Omental fat pad (tissue), 4 donors: ENCODE data around the gene PTPRO. TPM values are rescaled to one million over a fixed set of nuclear protein-coding genes. Genes with fewer than 3 reads are reported as not detected.

Experiments used
- ATAC-seq: fragments of 150-250 bp; one replicate; pipeline ENCODE4 v1.9.1; 2016; ENCODE audit warnings: mild to moderate bottlenecking, moderate library complexity; ENCODE audit not compliant: low FRiP score
- DNase-seq: peaks from one replicate; pipeline ENCODE4 v3.0.0-alpha.2; 2019; ENCODE audit warnings: low spot score
- total RNA-seq, 4 donors: library from RNA; depleted of rRNA; stranded (reverse); fragments of >200 nt; gene quantifications; one replicate each; pipeline ENCODE4 v1.1.0, GENCODE V29; 2016
- TF ChIP-seq, protein P1 (sequence below), 3 donors: fragments of 450-650 bp; IDR thresholded peaks; one replicate each; pipeline ENCODE4 v1.5.1; 2016 to 2017; ENCODE audit warnings: antibody characterized with exemption in 3 of 3, mild to moderate bottlenecking in 3 of 3, moderate library complexity in 2 of 3

Gene PTPRO
- total RNA-seq, 4 donors from 2014 or later = 2.1 to 12.5 (median 5.7) TPM

DNA sequence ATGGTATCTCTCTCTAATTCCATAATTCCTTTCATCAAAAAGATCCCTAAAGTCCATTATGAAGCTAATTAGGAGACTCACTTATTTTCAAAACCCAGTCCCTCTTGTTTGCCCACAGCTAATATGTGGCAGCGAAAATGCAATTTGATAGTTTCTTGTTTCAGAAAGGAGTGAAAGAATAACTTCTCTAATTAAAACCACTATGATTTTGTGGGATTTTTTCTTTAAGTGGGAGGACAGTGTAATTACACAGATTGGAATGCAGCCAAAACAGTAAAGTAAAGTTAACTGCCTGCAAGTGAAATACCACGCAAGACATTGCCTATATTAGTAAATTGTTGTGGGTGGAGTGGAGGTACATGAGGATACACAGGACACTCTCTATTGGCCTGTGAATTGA lies 50.0 kb downstream of the PTPRO start:
- ATAC-seq (no peak), DNase-seq (no peak)
- TF ChIP-seq, protein P1, sequence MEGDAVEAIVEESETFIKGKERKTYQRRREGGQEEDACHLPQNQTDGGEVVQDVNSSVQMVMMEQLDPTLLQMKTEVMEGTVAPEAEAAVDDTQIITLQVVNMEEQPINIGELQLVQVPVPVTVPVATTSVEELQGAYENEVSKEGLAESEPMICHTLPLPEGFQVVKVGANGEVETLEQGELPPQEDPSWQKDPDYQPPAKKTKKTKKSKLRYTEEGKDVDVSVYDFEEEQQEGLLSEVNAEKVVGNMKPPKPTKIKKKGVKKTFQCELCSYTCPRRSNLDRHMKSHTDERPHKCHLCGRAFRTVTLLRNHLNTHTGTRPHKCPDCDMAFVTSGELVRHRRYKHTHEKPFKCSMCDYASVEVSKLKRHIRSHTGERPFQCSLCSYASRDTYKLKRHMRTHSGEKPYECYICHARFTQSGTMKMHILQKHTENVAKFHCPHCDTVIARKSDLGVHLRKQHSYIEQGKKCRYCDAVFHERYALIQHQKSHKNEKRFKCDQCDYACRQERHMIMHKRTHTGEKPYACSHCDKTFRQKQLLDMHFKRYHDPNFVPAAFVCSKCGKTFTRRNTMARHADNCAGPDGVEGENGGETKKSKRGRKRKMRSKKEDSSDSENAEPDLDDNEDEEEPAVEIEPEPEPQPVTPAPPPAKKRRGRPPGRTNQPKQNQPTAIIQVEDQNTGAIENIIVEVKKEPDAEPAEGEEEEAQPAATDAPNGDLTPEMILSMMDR (IDR thresholded peaks at IDR 0.05) = no peak

DNA sequence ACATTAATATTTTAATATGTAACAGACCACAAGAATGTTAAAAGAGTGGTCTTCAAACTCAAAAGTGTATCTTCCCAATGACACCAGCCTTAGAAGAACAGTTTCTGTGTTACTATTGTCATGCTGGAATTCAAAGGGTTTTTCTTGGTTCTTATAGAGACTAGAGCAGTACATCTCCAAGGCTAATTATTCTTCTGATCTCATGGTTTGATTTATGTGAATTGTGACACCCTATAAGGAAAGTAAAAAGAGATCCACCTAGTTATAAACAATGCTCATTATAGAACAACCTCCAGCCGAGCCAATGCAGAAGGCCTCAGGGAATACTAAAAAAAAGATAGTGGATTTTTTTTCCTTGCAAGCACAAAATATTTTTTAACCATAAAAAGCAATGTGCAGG lies 65.5 kb downstream of the PTPRO start:
- TF ChIP-seq, protein P1 (IDR thresholded peaks at IDR 0.05) = no peak
- ATAC-seq = no peak
- DNase-seq = no peak

DNA sequence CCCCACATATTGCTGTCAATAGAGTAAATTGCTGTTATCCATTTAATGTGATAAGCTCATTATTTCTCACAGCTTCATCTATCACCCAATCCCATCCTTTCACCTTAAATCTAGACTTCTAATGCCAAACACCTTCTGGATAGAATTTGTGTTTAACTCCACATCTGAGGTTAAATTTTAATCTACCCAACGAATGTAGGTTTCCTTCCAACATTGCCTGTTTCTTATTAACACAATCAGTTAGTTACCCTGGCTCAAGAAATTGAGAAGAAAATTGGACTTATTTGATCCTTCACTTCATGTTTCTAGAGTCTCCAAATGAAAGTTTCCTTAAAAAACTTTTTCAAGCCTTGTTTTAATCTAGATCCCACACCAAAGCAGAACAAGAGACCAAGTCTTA lies 67.3 kb downstream of the PTPRO start:
- TF ChIP-seq, protein P1 (IDR thresholded peaks at IDR 0.05) = no peak
- DNase-seq = no peak

DNA sequence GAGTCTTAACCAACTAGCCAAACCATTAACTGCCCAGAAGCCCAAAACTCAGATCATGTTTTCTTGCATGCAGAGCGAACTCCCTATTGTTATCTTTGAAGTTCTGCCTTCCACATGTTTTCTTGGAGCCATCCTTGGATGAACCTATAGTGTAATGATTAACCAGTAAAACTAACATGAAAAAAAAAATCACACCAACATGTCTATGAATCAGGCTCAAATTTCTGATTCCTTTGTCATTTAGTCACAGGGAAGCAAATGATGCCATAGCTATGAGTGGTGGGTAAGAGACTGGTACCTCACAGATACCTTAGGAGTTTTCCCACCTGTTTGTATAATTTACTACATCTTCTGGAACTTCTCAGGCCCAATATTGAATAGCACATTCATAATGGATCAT lies 70.7 kb downstream of the PTPRO start:
- TF ChIP-seq, protein P1 (IDR thresholded peaks at IDR 0.05) = no peak
- ATAC-seq (no peak), DNase-seq (no peak)

More for the DNA sequence above, 67.3 kb downstream of the PTPRO start:
- no peak for ATAC-seq

DNA sequence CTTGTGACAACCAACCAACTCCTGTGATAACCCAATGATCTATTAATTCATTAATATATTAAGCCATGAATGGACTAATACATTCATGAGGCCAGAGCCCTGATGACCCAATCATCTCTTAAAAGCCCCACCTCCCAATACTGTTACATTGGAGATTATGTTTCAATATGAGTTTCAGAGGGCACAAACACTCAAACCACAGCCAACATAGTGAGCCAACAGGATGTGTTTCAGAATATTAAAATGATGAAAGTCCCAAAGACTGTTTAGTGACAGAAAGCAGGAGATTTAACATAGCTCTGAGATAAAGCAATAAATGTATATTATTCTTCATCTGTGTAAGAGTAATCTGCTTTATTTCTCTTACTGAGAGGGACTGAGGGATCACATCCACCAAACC lies 71.7 kb downstream of the PTPRO start:
- DNase-seq = no peak
- TF ChIP-seq, protein P1 (IDR thresholded peaks at IDR 0.05) = no peak
- ATAC-seq = no peak

DNA sequence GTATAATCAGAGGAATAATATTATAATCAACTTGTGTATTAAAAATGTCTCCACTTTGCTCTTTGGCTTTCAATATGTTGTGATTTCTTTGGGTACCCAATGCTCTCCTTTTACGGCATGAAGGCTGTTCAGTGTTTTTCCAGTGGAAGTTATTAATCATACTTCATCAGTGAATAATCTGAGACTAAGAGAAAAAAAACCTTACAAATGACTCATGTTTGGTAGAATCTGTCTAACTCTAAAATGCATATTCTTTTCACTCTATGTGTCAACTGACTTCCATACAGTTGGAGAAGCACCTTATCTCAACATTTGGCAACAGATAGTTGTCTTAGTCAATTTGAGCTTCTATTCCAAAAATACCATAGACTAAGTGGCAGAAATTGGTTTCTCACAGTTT lies 82.2 kb downstream of the PTPRO start:
- ATAC-seq (no peak), DNase-seq (no peak)
- TF ChIP-seq, protein P1 (IDR thresholded peaks at IDR 0.05) = no peak

DNA sequence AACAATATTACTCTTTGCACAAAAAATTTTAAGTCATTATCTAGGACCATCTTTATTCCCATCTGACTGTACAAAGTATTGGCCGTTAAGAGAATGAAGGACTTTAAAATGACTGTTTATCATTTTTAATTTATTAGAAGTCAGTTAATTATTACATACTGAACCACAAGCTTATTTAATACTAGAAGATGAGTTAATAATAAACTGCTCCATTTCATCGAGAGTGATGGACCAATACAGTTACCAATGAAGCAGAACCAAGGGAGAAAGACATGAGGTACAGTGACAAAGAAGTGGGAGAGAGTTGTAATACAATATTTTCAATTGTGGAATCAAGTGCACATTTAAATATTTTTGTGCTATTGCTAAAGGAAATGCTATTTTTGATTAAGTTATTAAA lies 83.3 kb downstream of the PTPRO start:
- DNase-seq = no peak
- TF ChIP-seq, protein P1 (IDR thresholded peaks at IDR 0.05) = no peak

More for the DNA sequence above, 83.3 kb downstream of the PTPRO start:
- no peak for ATAC-seq
